Brain microvascular endothelial cell (primary cell): ENCODE results near the gene RPL37A.

ENCODE experiments used
- DNase-seq: peaks from one replicate; pipeline ENCODE4 v3.0.0-alpha.2; 2020
- H3K27ac ChIP-seq: fragments of 250-450 bp; sonication (Bioruptor Pico); 2 replicates; pipeline ENCODE4 v1.5.1; 2020; ENCODE audit warnings: mild to moderate bottlenecking, moderate library complexity
- H3K27me3 ChIP-seq: fragments of 250-450 bp; sonication (Bioruptor Pico); replicated peaks from 2 replicates; pipeline ENCODE4 v1.5.1; 2020; ENCODE audit warnings: mild to moderate bottlenecking
- H3K36me3 ChIP-seq: fragments of 250-450 bp; sonication (Bioruptor Pico); replicated peaks from 2 replicates; pipeline ENCODE4 v1.5.1; 2020; ENCODE audit warnings: mild to moderate bottlenecking
- H3K4me3 ChIP-seq: 2 replicates; pipeline ENCODE4 v1.5.1; 2011; ENCODE audit warnings: low read depth, mild to moderate bottlenecking, control low read depth, low read length, moderate library complexity
- in situ Hi-C: cut with HindIII; loops from 2 replicates; pipeline ENCODE4 v1.10.0; 2017; ENCODE audit warnings: low sequenced_read_pairs, low pct_ligation_motif_present
- TF ChIP-seq, protein P1 (sequence below): IDR thresholded peaks from 2 replicates; pipeline ENCODE4 v1.5.1; 2011; ENCODE audit warnings: low read depth, mild to moderate bottlenecking, moderate library complexity, low read length, control low read depth, inconsistent platforms; ENCODE audit errors: missing control alignments

RPL37A gene

DNA sequence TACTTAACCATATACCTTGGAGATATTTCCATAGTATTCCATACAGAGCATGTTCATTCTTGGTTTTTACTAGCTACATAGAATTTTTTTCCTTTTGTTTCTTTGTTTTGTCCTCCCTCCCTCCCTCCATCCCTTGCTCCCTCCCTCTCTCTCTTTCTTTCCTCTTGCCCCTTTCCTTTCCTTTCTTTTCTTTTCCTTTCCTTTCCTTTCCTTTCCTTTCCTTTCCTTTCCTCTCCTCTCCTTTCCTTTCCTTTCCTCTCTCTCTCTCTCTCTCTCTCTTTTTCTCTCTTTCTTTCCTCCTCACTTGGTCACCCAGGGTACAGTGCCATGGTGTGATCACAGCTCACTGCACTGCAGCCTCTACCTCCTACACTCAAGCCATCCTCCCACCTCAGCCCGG lies 28.3 kb downstream of the RPL37A start:
- no peak for DNase-seq
- Histone ChIP-seq H3K27ac (no peak overlapping the region), H3K36me3 (no peaks in the 10 kb centered on the region), H3K27me3 (no peaks in the 10 kb centered on the region), H3K4me3 (no peak overlapping the region)
- TF ChIP-seq, protein P1, sequence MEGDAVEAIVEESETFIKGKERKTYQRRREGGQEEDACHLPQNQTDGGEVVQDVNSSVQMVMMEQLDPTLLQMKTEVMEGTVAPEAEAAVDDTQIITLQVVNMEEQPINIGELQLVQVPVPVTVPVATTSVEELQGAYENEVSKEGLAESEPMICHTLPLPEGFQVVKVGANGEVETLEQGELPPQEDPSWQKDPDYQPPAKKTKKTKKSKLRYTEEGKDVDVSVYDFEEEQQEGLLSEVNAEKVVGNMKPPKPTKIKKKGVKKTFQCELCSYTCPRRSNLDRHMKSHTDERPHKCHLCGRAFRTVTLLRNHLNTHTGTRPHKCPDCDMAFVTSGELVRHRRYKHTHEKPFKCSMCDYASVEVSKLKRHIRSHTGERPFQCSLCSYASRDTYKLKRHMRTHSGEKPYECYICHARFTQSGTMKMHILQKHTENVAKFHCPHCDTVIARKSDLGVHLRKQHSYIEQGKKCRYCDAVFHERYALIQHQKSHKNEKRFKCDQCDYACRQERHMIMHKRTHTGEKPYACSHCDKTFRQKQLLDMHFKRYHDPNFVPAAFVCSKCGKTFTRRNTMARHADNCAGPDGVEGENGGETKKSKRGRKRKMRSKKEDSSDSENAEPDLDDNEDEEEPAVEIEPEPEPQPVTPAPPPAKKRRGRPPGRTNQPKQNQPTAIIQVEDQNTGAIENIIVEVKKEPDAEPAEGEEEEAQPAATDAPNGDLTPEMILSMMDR, result no peak
- in situ Hi-C loops, result no loop called here

DNA sequence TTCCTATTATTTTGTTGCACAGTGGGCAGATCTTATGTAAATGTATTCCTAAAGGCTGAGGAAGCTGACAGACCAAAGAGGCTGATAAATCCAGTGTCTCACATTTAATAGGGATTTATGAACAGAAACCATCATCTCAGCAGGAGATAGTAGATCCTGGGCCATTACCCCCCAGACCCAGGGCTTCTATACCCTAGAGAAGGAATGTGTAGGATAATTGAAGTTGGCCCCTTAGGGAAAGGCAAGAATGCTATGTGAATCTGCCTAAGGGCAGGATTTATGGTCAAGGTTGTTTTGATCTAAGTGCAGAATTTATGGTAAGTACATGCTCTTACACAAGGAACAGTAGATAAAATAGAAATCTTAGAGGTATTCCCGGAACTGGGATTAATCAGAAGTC lies 29.0 kb downstream of the RPL37A start:
- Histone ChIP-seq H3K4me3 (no peak overlapping the region), H3K27ac (no peak overlapping the region), H3K27me3 (no peaks in the 10 kb centered on the region), H3K36me3 (no peaks in the 10 kb centered on the region)
- TF ChIP-seq, protein P1, result no peak
- in situ Hi-C loops, result no loop called here
- DNase-seq, result no peak

DNA sequence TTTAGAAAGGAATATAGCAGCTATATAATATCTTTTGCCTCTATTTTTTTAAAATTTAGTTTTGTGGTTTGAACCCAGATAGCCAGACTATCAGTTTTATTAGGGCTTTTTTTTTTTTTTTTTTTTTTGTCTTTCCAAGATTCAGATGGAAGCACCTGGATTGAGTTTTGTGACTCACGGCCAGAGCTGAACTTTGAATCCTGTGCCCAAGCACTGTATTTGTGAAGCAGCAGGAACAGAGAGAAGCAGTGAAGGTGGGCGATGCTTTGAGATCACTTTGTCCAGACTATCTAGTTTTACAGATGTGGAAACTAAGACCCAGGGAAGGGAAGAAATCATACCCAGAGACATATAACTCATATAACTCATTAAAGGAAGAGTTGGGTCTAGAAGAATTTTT lies 33.9 kb downstream of the RPL37A start:
- in situ Hi-C loops, result no loop called here

DNA sequence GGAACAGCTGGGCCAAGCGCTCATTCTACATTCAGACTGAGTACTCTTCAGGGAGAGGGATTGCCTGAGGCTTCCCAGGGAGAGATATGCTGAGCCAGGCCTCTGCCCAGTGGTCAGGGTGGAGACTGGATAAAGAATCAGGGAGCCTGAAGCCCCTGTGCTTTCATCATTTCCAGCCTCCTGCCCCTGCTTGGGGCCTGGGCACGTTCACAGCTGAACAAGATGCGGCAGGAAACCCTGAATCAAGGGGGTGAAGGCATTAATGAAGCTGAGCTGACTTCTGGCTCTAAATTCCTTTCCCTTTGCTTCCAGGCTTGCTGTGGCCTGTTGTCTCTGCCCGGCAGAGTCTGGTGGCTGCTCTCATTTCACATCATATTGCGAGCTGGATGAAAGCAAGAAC lies 35.0 kb downstream of the RPL37A start:
- TF ChIP-seq, protein P1, result no peak
- H3K27me3 ChIP-seq, result no peaks in the 10 kb centered on the region
- in situ Hi-C loops, result no loop called here
- H3K36me3 ChIP-seq, result no peaks in the 10 kb centered on the region
- no peak overlapping the region for H3K27ac ChIP-seq
- DNase-seq, result no peak
- no peak overlapping the region for H3K4me3 ChIP-seq

More for the DNA sequence above, 33.9 kb downstream of the RPL37A start:
- H3K36me3 ChIP-seq, result no peaks in the 10 kb centered on the region
- no peak for DNase-seq
- H3K4me3 ChIP-seq, result no peak overlapping the region
- H3K27ac ChIP-seq, result no peak overlapping the region
- TF ChIP-seq, protein P1, result no peak
- H3K27me3 ChIP-seq, result no peaks in the 10 kb centered on the region

DNA sequence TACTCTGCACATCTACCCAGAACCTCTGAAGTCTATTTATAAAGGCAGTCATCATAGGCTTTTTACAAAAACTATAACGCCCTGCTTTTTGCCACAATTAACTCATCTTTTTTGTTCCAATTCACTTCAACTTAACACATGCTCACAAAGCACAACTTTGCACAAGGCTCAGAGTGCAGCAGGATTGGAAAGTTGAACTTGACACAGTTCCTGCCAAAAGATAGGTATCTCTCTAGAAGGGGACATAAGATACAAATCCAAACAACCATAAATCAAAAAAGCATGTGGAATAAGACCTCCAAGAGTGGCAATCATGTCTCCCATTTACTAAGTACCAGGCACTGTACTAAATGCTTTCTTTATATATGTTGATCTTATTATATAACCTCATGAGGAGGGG lies 36.2 kb downstream of the RPL37A start:
- no peaks in the 10 kb centered on the region for H3K27me3 ChIP-seq
- H3K4me3 ChIP-seq, result no peak overlapping the region
- in situ Hi-C loops, result no loop called here
- TF ChIP-seq, protein P1, result no peak
- H3K36me3 ChIP-seq, result no peaks in the 10 kb centered on the region
- DNase-seq, result no peak
- H3K27ac ChIP-seq, result peak overlapping the region; percentile 59

DNA sequence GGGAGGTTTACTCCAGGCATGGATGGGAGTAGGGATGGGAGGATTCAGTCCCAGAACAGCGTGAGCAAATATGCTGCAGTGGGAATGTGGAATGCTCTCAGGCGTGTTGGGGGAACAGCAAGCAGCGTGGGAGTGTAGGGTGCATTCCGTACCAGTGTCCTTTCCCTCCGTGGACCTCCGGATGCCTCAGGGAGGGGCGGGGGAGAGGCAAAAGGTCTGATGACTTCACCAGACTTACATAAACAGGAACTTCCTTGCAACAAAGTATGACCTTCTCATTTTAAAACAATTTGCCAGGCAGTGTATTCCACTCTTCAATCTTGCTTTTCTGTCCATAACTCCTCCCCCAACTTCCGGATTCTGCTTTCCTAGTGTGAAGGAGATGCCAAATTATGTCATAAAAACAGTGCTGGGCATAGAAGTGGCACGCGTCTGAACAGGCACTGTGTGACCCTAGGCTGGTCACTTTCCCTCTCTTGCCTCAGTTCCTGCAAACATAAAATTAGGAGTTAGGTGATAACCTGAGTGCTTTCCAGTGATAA lies 36.9 kb downstream of the RPL37A start:
- DNase-seq, result peak; percentile 94
- no peaks in the 10 kb centered on the region for H3K36me3 ChIP-seq
- peak overlapping the region; percentile 63 for H3K27ac ChIP-seq
- TF ChIP-seq, protein P1, result no peak
- no peak overlapping the region for H3K4me3 ChIP-seq
- in situ Hi-C loops, result no loop called here
- H3K27me3 ChIP-seq, result no peaks in the 10 kb centered on the region
